UCSD-AML1 (cell line): ENCODE data around the gene STMN1.
A peak's percentile ranks its signal among the peaks of the same experiment; 100 is the strongest.

Experiments
- DNase-seq: peaks from one replicate; lab custom pipeline; 2025; ENCODE audit not compliant: unreplicated experiment; lab: John Stamatoyannopoulos, UW

STMN1 gene

DNA sequence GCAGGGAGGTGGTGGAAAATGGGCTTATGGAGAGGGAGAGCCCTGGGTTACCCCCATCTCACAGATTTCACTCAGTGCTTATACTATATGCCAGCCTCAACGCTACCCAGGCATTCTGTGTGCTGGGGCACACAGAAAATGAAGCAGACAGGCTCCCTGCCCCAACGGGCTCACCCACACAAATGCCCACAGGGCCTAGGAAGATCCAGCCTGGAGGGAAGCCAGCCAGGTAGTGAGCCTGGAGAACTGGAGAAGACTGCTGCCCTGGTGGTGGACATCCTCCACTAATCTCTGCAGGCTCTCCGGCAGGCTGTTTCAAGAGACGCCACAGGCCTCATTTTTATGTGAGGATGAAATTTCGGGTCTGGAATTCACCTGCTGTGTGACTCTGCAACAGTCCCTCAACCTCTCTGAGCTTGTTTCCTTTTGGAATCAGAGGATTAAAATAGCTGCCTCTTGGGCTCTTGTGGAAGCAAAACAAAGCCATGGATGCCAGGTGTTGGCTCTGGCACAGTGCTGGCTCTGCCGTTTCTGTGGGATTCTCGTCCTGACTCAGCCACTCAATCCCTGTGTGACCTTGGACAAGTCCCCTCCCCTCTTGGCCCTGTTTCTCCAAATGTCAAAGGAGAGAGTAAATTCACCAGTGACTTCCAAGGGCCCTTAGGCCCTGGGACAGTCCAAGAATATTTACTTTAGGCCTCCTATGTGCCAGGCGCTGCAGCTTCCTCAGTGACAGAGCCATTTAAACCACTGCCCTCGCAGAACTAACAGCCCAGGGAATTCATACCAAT, 34.3 kb downstream of the STMN1 start:
- DNase-seq: no peak

GRCh38 chr1:25871086-25871703, 35.0 kb downstream of the STMN1 start:
- peak; percentile 53 for DNase-seq

DNA sequence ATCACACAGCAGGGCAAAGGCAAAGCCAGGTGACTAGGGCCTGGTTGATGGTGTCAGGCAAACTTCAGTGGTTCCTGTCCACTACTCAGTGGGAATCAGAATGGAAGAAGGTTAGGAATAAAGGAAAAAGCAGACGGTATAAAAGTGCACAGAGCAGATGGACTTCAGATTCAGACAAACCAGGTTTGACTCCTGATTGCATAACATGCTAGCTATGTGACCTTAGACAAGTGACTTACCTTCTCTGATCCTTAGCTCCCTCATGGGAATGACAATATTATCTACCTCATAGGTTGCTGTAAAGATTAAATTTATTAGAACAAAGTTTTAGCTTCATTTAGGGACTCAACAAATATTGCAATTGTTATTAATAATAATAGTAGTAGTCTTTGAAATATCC, 35.6 kb downstream of the STMN1 start:
- DNase-seq: no peak

DNA sequence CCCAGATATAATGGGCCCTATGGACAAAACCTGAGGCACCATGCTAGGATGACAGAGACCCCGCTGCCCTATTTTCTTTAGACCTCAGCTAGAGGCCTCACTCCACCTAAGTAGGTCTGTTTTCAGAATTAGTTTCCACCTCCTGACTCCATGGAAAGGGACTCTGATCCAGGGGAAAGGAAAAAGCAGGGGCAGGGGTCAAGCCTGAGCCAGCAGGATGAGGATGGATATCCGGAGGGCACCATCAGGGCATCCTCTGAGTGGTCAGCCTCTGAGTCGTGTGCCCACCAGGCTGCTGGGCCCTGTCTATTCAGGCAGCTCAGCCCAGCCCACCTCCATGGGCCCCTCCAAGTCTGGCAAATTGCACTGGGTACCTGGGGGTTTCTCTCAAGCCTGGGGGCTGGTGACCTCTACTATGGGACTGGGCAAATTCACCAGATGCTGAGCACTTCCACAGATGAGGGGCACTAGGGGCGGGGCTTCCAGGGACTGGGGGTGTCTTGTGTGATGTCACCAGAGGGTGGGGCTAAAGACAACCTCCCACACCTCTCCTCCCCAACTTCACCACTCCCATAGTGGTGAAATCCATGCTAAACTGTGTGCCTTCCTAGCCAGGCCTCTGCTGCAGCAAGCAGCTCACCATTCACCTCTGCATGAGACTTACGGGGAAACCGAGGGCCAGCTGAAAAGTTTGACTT, 36.2 kb downstream of the STMN1 start:
- DNase-seq: no peak

GRCh38 chr1:25867210-25867991, 38.8 kb downstream of the STMN1 start:
- no peak for DNase-seq

GRCh38 chr1:25866288-25866687, 39.9 kb downstream of the STMN1 start:
- DNase-seq: no peak

GRCh38 chr1:25864434-25864833, 41.8 kb downstream of the STMN1 start:
- no peak for DNase-seq

- DNase-seq: no peak
These were observed 42.5 kb downstream of the STMN1 start for GRCh38 chr1:25863486-25864262.

GRCh38 chr1:25862785-25863485, 43.3 kb downstream of the STMN1 start:
- DNase-seq: no peak

- DNase-seq: peak; percentile 83
These were observed 44.6 kb downstream of the STMN1 start for GRCh38 chr1:25861316-25862286.

- peak; percentile 94 for DNase-seq
These were observed 47.1 kb downstream of the STMN1 start, which contains the start of gene AUNIP for GRCh38 chr1:25858906-25859789. Gene AUNIP, minus strand, starts transcription at chr1:25859457. Its CDS starts 100 bp downstream, at chr1:25859357.

- no peak for DNase-seq
These were observed 47.7 kb downstream of the STMN1 start for GRCh38 chr1:25858494-25858893.

DNA sequence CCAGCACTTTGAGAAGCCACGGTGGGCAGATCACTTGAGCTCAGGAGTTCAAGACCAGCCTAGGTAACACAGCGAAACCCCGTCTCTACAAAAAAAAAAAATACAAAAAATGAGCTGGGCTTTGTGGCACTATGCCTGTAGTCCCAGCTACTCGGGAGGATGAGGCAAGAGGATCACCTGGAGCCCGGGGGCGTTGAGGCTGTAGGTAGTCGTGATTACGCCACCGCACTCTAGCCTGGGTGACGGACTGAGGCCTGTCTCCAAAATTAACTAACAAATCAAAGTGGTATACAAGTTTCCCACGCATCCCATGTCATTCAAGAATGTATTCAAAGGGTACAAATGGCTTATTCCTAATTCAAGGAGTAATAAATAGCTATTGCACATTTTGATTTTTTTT, 49.4 kb downstream of the STMN1 start:
- no peak for DNase-seq

DNA sequence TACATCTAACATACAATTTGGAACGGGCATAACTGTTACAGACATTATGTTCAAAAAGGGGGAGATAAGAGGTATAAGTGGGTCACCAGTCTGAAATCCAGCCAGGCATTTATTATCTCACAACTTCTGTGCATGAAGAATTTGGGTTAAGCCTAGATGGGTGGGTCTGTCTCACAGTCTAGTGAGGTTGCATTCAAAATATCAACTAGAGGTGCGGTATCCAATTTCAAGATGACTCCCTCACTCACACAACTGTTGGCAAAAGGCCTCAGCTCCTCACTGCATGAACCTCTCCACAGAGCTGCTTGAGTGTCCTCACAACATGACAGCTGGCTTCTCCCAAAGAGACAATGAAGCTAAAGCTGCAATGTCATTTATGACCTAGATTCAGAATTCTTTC, 51.7 kb downstream of the STMN1 start:
- DNase-seq: no peak
